Transverse colon (tissue), 4 donors: ENCODE measurements around the gene STK38L. TPM values are rescaled to one million over a fixed set of nuclear protein-coding genes. Genes with fewer than 3 reads are reported as not detected.

Experiments used
- DNase-seq: peaks from one replicate; pipeline ENCODE4 v3.0.0-alpha.2; 2019
- H3K27ac ChIP-seq, 4 donors: fragments of 200-600 bp; sonication (generic); 2 replicates each; pipeline ENCODE4 v1.5.1; 2016 to 2018; ENCODE audit warnings: inconsistent platforms in 4 of 4
- H3K27me3 ChIP-seq: fragments of 200-600 bp; sonication (generic); 2 replicates; pipeline ENCODE4 v1.5.1; 2017; ENCODE audit warnings: inconsistent platforms
- H3K36me3 ChIP-seq, 4 donors: fragments of 200-600 bp; sonication (generic); 2 replicates each; pipeline ENCODE4 v1.5.1; 2017 to 2019; ENCODE audit warnings: inconsistent platforms in 4 of 4
- H3K4me1 ChIP-seq, 4 donors: fragments of 200-600 bp; sonication (generic); 2 replicates each; pipeline ENCODE4 v1.5.1; 2017 to 2020; ENCODE audit warnings: inconsistent platforms in 4 of 4
- H3K4me3 ChIP-seq, 4 donors: fragments of 200-600 bp; sonication (generic); 1 replicate in 1 of 4; 2 replicates in 3 of 4; pipeline versions ENCODE4 v1.5.1 to v1.6.1; 2017 to 2019; ENCODE audit warnings: inconsistent platforms in 4 of 4
- H3K9me3 ChIP-seq, 2 donors: fragments of 200-600 bp; sonication (generic); 2 replicates each; pipeline ENCODE4 v1.5.1; 2017 to 2019; ENCODE audit warnings: inconsistent platforms in 2 of 2
- EP300 ChIP-seq: sonication (generic); formaldehyde crosslinking; IDR thresholded peaks from one replicate; pipeline ENCODE4 v1.6.1; 2017; ENCODE audit warnings: antibody characterized with exemption, low read depth
- POLR2A ChIP-seq: fragments of 450-650 bp; IDR thresholded peaks from one replicate; pipeline ENCODE4 v1.6.1; 2016; ENCODE audit warnings: antibody characterized with exemption, mild to moderate bottlenecking, moderate library complexity
- POLR2AphosphoS5 ChIP-seq, 3 donors: sonication (generic); formaldehyde crosslinking; IDR thresholded peaks; one replicate each; pipeline ENCODE4 v1.6.1; 2016; ENCODE audit warnings: antibody characterized with exemption in 3 of 3
- WGBS, 2 donors: methylation state at CpG; one replicate each; pipeline ENCODE4 v1.1.5; 2018; ENCODE audit warnings: low coverage in 1 of 2; 5-methylcytosine and 5-hydroxymethylcytosine counted together
- in situ Hi-C, 4 donors: fragments of 200-750 bp; cut with MboI; loops; one replicate each; pipeline versions ENCODE4 v1.15.0 to v1.15.1; 2017; ENCODE audit warnings: low sequenced_read_pairs in 3 of 4, low pct_ligation_motif_present in 1 of 4, low pct_unique_long_range_greater_than_20kb in 1 of 4
- intact Hi-C: fragments of 100-400 bp; cut with DNase I; formaldehyde crosslinking; loops from one replicate; pipeline ENCODE4 v1.15.1; 2023; ENCODE audit warnings: low total_unique reads
- total RNA-seq, 4 donors: library from RNA; depleted of rRNA; stranded (reverse); fragments of >200 nt; gene quantifications; one replicate each; pipeline ENCODE4 v1.1.0, GENCODE V29; 2016
- TF ChIP-seq, protein P1 (sequence below), 5 experiments: fragments of 200-600 bp in 3 of 5; fragments of 450-650 bp in 2 of 5; sonication (generic) in 3 of 5; IDR thresholded peaks; 1 replicate in 2 of 5; 2 replicates in 3 of 5; pipeline ENCODE4 v1.5.1; 2016 to 2017; ENCODE audit warnings: antibody characterized with exemption in 5 of 5, inconsistent platforms in 3 of 5, mild to moderate bottlenecking in 2 of 5, moderate library complexity in 1 of 5

STK38L gene
- total RNA-seq, 4 donors from 2014 or later, result 18.5 to 51.8 (median 40.9) TPM

DNA sequence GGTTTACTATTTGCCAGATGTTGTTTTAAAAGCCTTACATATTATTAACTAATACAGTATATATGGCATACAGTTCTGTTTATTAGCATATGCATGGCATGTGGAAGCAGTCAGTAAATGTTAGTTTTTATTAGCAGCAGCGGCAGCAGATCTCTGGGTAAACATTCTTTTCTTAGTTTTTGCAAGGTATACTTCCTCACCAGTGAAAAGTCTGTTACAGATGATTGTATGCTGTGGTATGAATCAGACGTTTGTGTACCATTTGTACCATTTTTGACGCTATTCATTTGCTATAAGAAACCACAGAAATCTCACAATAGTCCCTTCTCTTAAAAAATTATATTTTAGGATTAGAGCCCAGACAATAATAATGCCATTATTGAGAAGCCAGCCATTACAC lies 17.8 kb downstream of the STK38L start:
- intact Hi-C loops (no loop called here), in situ Hi-C loops (no loop called here)
- H3K27ac ChIP-seq, result peak overlapping the region in 3 of 4 donors; percentile 62 to 74 (median 68)
- TF ChIP-seq POLR2A (no peak), POLR2AphosphoS5 (IDR thresholded peaks at IDR 0.05) (no peak)
- TF ChIP-seq, protein P1, sequence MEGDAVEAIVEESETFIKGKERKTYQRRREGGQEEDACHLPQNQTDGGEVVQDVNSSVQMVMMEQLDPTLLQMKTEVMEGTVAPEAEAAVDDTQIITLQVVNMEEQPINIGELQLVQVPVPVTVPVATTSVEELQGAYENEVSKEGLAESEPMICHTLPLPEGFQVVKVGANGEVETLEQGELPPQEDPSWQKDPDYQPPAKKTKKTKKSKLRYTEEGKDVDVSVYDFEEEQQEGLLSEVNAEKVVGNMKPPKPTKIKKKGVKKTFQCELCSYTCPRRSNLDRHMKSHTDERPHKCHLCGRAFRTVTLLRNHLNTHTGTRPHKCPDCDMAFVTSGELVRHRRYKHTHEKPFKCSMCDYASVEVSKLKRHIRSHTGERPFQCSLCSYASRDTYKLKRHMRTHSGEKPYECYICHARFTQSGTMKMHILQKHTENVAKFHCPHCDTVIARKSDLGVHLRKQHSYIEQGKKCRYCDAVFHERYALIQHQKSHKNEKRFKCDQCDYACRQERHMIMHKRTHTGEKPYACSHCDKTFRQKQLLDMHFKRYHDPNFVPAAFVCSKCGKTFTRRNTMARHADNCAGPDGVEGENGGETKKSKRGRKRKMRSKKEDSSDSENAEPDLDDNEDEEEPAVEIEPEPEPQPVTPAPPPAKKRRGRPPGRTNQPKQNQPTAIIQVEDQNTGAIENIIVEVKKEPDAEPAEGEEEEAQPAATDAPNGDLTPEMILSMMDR (IDR thresholded peaks at IDR 0.05), result no peak
- no peaks in the 10 kb centered on the region for H3K36me3 ChIP-seq
- no peak for DNase-seq
- H3K4me1 ChIP-seq, result peaks cover 13 to 48% (median 31%) of the 10 kb centered on the region in 4 donors
- no peaks in the 10 kb centered on the region for H3K9me3 ChIP-seq
- no peaks in the 10 kb centered on the region for H3K27me3 ChIP-seq
- H3K4me3 ChIP-seq, result no peak overlapping the region
- 34 to 41% methylated on average over 3 of the region's 3 CpGs for WGBS, 2 donors

DNA sequence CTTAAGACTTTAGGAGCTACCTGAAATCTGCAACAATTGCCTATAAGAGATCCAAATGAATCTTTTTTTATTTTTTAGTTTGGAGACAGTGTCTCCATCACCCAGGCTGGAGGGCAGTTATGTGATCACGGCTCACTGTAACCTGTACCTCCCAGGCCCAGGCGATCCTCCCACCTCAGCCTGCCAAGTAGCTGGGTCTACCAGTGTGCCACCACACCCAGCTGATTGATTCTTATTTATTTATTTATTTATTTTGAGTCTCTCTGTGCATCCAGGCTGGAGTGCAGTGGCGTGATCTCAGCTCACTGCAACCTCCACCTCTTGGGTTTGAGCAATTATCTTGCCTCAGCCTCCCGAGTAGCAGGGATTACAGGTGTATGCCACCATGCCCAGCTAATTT lies 26.1 kb downstream of the STK38L start:
- in situ Hi-C loops, result no loop called here
- Histone ChIP-seq H3K27ac (no peak overlapping the region), H3K36me3 (no peaks in the 10 kb centered on the region), H3K4me3 (no peak overlapping the region), H3K27me3 (no peaks in the 10 kb centered on the region), H3K4me1 (peaks cover 19 to 52% (median 30%) of the 10 kb centered on the region in 4 donors), H3K9me3 (no peaks in the 10 kb centered on the region)
- no peak for DNase-seq
- TF ChIP-seq POLR2AphosphoS5 (IDR thresholded peaks at IDR 0.05) (no peak), POLR2A (no peak), EP300 (no peak)
- TF ChIP-seq, protein P1 (IDR thresholded peaks at IDR 0.05), result no peak
- intact Hi-C loops, result no loop called here
- 98% methylated on average over 4 of the region's 4 CpGs; no CpG with 5 or more reads in 1 of the 2 donors for WGBS, 2 donors

DNA sequence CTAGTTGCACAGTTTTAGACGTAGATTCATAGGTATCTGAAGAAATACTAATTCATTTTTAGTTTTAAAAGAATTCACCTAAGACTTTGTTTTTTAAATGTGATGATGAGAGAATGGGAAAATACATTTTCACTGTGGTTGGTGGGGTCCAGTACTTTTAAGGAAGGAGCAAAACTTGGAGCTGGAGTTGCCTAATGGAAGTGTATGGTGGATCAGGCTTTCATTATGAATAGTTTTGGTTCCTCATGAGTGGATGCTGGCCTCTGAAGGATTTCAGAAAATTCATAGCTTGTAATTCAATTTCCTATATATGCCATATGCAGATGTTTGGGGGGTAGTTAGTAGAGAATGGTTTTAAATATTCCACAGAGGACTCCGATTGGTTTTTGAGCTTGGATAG lies 27.1 kb downstream of the STK38L start:
- in situ Hi-C loops, result no loop called here
- Histone ChIP-seq H3K4me3 (no peak overlapping the region), H3K4me1 (peaks cover 21 to 62% (median 33%) of the 10 kb centered on the region in 4 donors), H3K36me3 (no peaks in the 10 kb centered on the region), H3K27ac (peak overlapping the region; percentile 68 to 78 (median 76)), H3K9me3 (no peaks in the 10 kb centered on the region), H3K27me3 (no peaks in the 10 kb centered on the region)
- intact Hi-C loops, result no loop called here
- WGBS, 2 donors, result 91 to 93% methylated on average over 2 of the region's 2 CpGs
- no peak for DNase-seq
- TF ChIP-seq POLR2AphosphoS5 (IDR thresholded peaks at IDR 0.05) (no peak), POLR2A (no peak), EP300 (no peak)
- TF ChIP-seq, protein P1 (IDR thresholded peaks at IDR 0.05), result no peak

DNA sequence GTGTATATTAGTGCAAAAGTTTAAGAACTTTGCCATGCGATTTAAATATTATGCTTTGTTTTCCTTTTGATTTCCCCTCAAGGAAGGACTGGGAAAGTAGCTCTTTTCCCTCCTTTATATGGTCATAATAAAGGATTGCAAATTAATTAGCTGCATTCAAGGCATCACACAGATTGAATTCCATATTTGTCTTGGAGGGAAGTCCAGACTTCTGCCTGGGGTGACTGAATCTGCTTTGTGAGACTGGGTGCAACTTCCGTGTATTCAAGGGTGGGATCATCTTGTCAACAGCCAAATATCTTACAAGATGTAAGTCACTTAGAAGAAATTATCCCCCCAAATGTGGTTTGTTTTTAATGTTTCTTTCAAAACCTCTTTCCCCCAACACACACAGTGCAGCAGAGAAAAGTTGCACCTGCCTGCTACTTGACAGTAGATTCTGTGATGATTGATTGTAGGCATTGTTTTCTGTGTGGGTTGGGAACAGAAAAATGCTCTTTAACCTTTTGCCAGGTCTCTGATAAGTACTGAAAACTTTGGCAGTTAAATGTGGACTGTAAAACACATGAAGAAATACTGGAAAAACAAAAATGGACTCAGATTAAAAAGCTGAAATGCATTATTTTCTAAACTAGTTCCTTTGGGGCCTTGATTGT lies 28.4 kb downstream of the STK38L start:
- TF ChIP-seq POLR2A (no peak), POLR2AphosphoS5 (IDR thresholded peaks at IDR 0.05) (no peak), EP300 (no peak)
- TF ChIP-seq, protein P1 (IDR thresholded peaks at IDR 0.05), result no peak
- H3K27me3 ChIP-seq, result no peaks in the 10 kb centered on the region
- H3K4me3 ChIP-seq, result peak overlapping the region in 1 of 4 donors; percentile 0
- intact Hi-C loops, result no loop called here
- DNase-seq, result no peak
- peaks cover 23 to 74% (median 42%) of the 10 kb centered on the region in 4 donors for H3K4me1 ChIP-seq
- no peaks in the 10 kb centered on the region for H3K36me3 ChIP-seq
- 33 to 39% methylated on average over 2 of the region's 2 CpGs for WGBS, 2 donors
- H3K9me3 ChIP-seq, result no peaks in the 10 kb centered on the region
- in situ Hi-C loops, result no loop called here
- peak overlapping the region; percentile 68 to 78 (median 76) for H3K27ac ChIP-seq
